Measurements from ENCODE around the gene PLOD2. TPM values are rescaled to one million over a fixed set of nuclear protein-coding genes. Genes with fewer than 3 reads are reported as not detected.
A peak's percentile ranks its signal among the peaks of the same experiment; 100 is the strongest.

Gene PLOD2
- total and polyA plus RNA-seq, 2 of the 4 experiments (the other 2 are of a cell fraction), result 84.0 to 117 TPM

- no peak overlapping the region for H3K4me3 ChIP-seq (ENCODE audit: insufficient read depth, low read depth, low read length)
- no peak overlapping the region for H2AK9ac ChIP-seq (replicated peaks; ENCODE audit: low read depth, low read length, poor library complexity)
- no peaks in the 10 kb centered on the region for H3K36me3 ChIP-seq (ENCODE audit: control insufficient read depth, insufficient read depth, low read length)
- BruUV-seq (replicated peaks), result no TSS peak
- H2BK15ac ChIP-seq (ENCODE audit: low read depth, low read length), result no peak overlapping the region
- no peak overlapping the region for H2AK5ac ChIP-seq (ENCODE audit: low read depth, low read length)
- no peak overlapping the region for H3K14ac ChIP-seq (replicated peaks; ENCODE audit: low read depth, low read length)
- CTCF ChIA-PET, result interaction anchor here (1.9 kb wide), 1 partner anchor 119 kb away, joined by 11 read pairs; no protein-coding TSS in a partner anchor
- no peaks in the 10 kb centered on the region for H3K4me1 ChIP-seq (ENCODE audit: control insufficient read depth, insufficient read depth, low read length)
- no peak overlapping the region for H4K5ac ChIP-seq (ENCODE audit: low read depth, low read length)
- H3K23ac ChIP-seq (ENCODE audit: low read depth, low read length), result no peak overlapping the region
- H3K18ac ChIP-seq (ENCODE audit: low read depth, low read length), result no peak overlapping the region
- DNase-seq (peak; percentile 45), ATAC-seq (ENCODE audit: low read depth) (no peak)
- no peaks in the 10 kb centered on the region for H4K20me1 ChIP-seq (ENCODE audit: insufficient read depth, low read length)
- H3K9me3 ChIP-seq (ENCODE audit: control insufficient read depth, insufficient read depth, low read length), result no peaks in the 10 kb centered on the region
- in situ Hi-C loops (cut with MboI; ENCODE audit: low sequenced_read_pairs), result no loop called here
- H4K8ac ChIP-seq (ENCODE audit: low read depth in 2 of 2, low read length in 2 of 2), result no peak overlapping the region
- H3K4me2 ChIP-seq (ENCODE audit: low read depth, low read length), result no peak overlapping the region
- no peak overlapping the region for H3K27ac ChIP-seq (ENCODE audit: insufficient read depth, low read length)
- no peaks in the 10 kb centered on the region; a peak in 1 of 4 replicates for H3K79me1 ChIP-seq (ENCODE audit: low read depth in 1 of 2, low read length in 2 of 2)
- H2BK20ac ChIP-seq (ENCODE audit: low read depth, low read length), result no peak overlapping the region
- no peak overlapping the region for H3K56ac ChIP-seq (ENCODE audit: extremely low read depth, insufficient read depth, low read length)
- dilution Hi-C loops (cut with HindIII; ENCODE audit: low sequenced_read_pairs, unreplicated experiment), result no loop called here
- no peak for TF ChIP-seq ELK1 (IDR thresholded peaks at IDR 0.05; ENCODE audit: borderline replicate concordance, low read depth, low read length)
- no peak for TF ChIP-seq FOS (IDR thresholded peaks at IDR 0.05; ENCODE audit: low read depth, low read length)
- no peak for TF ChIP-seq SMC3 (IDR thresholded peaks at IDR 0.05; ENCODE audit: low read depth, low read length)
- no peak for TF ChIP-seq RFX5 (IDR thresholded peaks at IDR 0.05; ENCODE audit: low read depth, low read length)
- TF ChIP-seq MXI1 (IDR thresholded peaks at IDR 0.05; ENCODE audit: borderline replicate concordance, low read depth, low read length), result no peak
- TF ChIP-seq RAD21 (IDR thresholded peaks at IDR 0.05; ENCODE audit: low read length), result no peak
- H3K27me3 ChIP-seq (ENCODE audit: control insufficient read depth, insufficient read depth, low read length), result no peaks in the 10 kb centered on the region
- H4K91ac ChIP-seq (ENCODE audit: insufficient read depth, low read depth, low read length), result no peak overlapping the region
- WGBS, 2 experiments (ENCODE audit: extremely low coverage in 2 of 2, insufficient read length in 1 of 2), result no CpG with 5 or more reads among the region's 2 CpGs
- no peak overlapping the region for H3K9ac ChIP-seq (ENCODE audit: low read depth, low read length)
- no peak overlapping the region for H2BK120ac ChIP-seq (ENCODE audit: low read depth, low read length)
- no peak overlapping the region for H3K4ac ChIP-seq (ENCODE audit: low read depth, low read length)
- no peaks in the 10 kb centered on the region for H3K9me1 ChIP-seq (ENCODE audit: insufficient read depth, low read length)
- POLR2A ChIA-PET (ENCODE audit: unreplicated experiment), result no interaction called here
- H2BK5ac ChIP-seq (ENCODE audit: low read depth, low read length, poor library complexity, severe bottlenecking), result no peak overlapping the region
- intact Hi-C loops (cut with micrococcal nuclease), result no loop called here
- no peak overlapping the region for H2AFZ ChIP-seq (replicated peaks; ENCODE audit: low read length, poor library complexity)
Observed at GRCh38 chr3:146184241-146185015, 23.4 kb upstream of the PLOD2 start.

Data from IMR-90 (cell line).